NCI-H510A (cell line): ENCODE data around the gene FOCAD.

Source experiments
- DNase-seq: peaks from one replicate; lab custom pipeline; 2025; lab: John Stamatoyannopoulos, UW

The FOCAD gene

DNA sequence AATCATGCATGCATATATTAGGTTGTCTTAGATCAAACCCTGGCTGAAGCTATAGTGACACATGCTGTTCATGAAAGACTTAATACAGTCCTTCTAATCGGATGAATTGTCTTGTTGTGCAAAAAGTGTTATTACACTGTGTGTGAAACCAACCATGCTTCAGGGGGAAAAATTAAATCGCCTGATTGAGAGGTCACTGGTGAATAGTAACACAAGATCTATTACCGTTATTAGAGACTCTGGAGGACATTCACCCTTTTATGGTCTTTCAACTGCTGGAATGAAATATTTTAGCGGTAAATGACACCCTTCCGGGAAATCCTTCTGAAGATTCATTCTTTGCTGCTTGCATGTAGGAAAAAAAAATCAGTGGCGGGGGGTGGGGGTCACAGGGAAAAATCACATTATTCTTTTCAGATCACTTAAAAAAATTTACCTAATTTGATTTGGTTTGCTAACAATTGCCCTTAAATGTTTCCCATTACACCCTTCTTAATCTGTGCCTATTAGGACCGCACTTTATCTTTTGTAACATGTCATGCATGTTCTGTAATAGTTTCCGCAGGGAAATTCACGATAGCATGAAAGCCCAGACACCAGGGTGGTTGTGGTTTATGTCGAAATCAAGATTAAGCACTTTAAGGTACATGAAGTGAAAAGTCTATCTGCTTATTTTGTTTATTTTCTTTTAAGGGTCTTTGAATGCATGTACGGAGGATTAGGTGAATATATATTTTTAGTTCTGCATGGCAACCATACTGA is 120.6 kb downstream of the FOCAD start:
- DNase-seq, result no peak

DNA sequence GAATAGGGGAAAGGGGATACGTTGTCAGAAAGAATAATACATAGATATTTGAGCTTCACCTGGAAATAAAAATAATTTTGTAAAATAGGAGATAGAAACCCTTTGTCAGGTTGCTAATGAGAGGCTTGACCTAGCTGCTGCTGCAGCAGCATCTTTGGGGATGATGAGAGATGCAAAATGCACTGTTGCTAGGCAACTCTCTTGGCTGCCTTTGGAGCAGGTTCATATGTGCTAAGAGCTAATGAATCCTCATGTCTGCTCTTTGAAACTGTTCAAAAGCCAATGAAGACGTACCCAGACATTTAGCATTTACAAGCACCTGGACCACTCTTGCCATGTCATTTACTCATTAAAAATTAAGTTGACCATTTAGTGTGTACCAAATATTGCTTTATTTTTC is 121.7 kb downstream of the FOCAD start:
- DNase-seq, result no peak

DNA sequence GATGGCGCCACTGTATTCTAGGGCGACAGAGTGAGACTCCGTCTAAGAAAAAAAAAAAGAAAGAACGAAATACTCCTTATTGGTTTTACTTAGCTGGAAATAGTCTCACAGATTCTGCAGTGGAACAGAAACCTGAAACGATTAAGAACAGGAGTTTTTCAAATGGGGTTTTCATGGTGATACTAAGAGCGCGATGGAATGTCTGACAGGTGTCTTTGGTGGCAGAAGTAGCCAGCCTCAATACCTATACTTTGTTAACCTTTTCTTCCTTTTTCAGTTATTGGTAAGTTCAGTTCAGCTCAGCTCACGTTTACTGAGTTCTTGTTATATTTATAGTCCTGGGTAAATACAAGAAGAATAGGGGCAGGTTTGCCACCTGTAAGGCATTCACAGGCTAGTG is 123.9 kb downstream of the FOCAD start:
- no peak for DNase-seq

DNA sequence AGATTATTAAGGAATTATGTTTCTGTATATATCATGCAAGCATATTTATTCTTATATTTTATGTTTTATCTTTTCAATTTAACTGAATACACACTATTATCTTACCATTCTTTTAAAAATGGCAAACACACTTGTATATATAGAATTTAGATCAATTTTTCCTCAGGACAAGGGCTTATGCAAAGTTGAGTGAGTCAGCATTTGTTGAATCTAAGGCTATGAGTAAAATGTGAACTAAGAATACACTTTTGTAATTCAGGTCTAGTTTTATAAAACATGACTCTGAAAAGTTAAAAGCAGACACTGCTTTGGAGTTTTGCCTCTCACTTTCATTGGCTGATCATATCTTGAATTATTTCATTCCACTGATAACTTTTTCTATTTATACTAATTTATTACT is 127.8 kb downstream of the FOCAD start:
- no peak for DNase-seq

DNA sequence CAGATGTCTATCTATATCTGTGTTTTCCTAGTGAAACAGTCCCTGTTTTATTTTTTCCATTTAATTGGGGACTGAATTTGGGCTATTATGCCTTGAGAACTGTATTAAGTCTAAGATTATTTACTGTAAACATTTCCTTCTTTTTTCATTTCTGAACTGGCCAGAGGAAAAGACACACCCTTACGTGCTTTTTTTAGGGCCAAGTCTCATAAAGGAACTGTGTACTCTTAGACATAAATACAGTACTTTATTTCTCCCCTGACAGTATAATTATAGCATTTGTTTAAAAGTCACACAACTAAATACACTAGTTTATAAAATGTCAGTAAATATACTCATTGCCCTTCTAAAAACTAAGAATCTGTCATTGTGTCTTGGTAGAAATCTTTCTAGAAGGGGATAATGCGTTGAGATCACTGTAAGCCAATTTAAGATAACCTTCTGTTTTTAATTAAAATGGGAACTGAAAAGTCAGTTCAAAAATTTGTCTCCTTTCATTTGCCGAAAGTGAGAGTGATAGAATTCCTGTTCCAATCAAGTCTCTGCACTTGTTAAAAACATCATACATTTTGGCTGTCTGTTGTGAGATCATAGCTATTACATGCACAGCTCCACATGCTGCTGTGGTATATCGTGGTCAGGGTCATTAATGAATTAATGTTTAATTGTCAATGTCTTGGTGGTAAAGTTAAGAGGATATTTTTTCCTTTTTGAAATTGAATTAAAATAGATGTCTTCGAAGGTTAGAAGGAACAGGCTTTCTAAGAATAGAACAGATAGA is 132.1 kb downstream of the FOCAD start:
- DNase-seq, result no peak

DNA sequence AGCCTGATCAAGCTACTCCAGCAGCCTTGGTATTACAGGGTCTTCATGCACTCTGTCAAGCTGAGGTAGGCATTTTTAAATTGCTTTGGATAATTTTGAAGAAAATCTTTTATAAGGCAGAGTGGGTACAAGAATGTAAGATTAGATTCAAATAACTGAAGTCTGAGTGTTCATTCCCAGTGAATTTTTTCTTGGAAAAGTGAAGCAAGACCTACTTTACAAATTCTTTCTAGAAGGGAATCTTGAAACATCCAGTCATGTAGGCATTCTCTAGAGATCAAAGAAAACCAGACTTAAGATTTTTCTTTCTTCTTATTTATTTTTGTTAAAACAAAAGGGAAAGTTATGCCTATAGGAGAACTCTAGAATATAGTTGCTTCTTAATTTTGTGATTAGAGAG is 139.0 kb downstream of the FOCAD start:
- no peak for DNase-seq

DNA sequence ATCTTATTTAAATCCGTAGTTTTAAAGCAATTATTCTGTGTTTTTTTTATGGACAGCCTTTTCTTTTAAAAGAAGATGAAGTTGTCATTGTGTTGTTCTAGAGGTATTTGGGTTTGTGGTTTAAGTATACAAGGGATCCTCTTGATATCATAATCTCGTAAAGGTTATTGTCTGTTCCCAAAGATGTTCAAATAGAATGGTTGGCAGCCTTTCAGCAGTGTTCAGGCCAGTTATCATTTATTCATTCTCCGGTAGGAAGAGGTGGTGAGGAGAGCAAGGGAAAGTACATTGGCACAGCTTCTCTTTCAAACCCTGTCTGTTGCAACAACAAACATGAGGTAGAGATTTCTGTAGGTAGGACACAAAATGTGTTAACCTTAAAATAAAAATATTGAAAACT is 147.0 kb downstream of the FOCAD start:
- DNase-seq, result no peak

DNA sequence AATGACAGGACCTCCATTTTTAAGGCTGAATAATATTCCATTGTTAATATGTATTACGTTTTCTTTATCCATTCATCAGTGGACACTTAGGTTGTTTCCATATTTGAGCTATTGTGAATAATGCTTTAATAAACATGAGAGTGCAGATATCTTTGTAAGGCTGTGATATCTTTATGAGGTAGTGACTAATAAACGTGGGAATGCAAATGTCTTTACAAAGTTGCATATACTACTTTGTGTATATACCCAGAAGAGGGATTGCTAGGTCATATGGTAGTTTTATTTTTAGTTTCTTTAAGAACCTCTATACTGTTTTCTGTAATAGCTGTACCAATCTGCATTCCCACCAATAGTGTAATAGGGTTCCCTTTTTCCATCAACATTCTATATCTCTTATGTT is 148.7 kb downstream of the FOCAD start:
- no peak for DNase-seq

DNA sequence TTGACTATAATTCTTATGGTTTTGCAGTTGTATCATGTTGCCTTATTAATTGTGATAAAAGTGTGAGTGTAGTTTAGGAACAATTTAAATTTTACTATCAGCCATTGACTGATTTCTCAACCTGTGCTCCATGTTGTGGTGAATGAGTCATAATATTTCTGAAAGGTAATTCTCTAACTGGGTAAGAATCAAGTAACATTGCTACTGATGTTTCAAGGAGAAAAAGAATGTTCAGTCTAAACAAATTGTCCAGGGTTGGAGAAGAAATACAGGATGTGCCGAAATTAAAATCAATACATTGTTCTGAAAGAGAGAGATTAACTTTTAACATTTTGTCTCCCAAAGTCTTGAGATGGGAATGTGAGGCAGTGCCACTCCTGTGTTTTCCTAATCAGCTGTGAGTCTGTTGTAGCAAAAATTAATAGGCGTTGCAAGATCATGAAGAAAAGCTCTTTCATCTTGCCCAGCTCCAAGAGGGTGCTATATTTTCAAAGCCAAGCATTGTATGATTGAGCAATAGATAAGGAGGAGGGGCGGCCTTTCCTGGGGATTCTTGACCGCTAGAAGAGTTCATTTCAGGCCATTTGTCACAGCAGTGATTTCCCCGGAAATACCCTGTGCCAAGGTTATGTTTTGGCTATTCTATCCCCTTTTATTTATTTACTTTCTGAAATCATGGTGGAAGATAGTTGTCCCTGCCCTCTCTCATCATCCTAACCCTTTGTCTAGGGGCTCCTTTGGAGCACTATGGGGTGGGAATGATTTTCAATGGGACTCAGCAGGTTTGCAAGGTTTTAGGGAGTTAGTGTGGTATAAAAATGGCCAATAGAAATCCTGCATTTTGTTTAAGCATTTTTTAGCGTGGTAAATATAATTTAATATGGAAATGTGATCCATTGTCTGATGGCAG is 151.6 kb downstream of the FOCAD start:
- no peak for DNase-seq

DNA sequence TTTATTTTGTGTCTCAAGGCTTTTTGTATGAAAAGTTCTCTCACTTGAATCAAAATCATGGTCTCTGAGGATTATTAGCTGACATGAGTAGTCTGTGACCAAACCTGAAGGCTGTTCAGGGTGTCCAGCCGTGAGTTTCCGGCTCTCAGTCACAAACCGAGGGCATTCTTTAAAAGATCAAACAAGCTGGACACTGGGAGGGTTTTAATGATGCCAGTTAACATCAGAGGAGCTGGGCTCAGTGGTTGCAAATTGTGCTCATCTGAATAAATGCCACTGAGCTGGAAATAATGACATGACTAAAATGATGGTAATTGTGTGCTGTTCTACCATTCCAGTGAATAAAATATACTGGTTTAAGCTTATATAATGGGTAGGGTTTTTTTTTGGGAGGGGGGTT is 153.1 kb downstream of the FOCAD start:
- no peak for DNase-seq

DNA sequence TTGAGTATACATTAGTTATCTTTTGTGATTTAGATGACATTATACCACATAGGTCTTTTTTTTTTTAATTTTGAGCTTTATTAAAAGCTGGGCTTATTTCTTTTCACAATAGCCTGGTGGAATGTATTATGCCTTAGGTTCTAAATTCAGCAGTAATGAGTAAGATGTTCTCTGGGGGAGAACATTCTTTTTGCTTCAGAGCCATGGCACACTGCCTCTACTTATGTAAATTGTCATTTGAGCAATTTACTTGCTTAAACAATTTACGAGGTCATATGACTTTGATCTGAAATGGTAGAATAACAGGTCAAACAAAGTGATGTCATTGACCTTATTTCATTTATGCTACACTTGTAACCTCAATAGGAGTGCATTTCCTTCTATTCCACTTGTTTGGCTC is 154.2 kb downstream of the FOCAD start:
- DNase-seq, result no peak

DNA sequence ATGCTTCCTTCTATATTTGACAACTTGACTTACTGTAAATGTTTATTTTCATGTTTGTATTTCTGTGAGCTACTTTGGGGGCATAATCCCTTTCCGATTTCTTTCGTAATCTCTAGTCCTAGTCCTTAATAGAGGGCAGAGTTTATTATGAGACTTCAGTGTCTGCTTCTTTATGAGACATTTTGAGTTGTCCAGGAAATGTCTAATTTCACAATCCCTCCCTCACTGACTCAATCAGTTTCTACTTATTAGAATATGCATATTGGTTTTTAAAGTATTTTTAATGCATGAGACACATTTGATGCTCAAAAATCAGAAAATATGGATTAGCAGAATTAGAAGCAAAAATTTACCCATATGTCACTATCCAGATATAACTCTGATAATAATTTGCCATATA is 160.9 kb downstream of the FOCAD start:
- no peak for DNase-seq

DNA sequence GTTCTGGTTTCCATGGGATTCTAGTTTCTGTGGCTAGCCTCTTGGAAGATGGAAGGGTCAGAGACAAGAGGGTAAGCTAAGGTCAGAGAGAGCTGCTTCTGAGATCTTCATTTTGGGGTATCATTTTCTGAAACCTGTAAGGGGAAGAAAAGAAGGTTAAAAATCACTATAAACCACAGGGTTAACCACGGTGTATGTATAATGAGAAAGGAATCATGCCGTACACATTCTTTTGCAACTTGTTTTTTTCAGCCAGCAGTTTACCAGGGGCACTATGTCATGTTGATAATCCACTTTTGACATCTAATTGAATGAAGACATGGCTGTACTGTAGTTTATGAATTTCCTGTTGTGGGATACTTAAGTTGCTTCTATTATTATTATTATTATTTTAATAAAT is 164.4 kb downstream of the FOCAD start:
- DNase-seq, result no peak

DNA sequence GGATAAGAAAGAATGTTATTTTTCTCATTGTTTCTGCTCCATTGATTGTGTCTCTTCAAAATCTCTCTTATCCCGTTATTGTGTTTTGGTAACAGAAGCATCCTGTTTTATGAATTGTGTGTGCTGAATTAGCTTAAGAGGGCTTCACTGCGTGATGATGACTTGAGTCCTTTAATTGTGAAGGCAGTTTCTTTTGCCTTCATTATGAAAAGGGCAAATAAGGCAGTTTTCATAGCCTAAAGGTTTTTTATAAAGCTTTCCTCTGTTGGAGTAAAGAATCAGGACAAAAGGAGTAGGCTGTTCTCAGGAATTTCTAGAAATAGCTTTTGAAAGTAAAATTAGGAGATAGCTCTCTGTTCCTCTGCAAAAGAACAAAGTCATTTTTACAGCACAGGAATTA is 169.8 kb downstream of the FOCAD start:
- no peak for DNase-seq

DNA sequence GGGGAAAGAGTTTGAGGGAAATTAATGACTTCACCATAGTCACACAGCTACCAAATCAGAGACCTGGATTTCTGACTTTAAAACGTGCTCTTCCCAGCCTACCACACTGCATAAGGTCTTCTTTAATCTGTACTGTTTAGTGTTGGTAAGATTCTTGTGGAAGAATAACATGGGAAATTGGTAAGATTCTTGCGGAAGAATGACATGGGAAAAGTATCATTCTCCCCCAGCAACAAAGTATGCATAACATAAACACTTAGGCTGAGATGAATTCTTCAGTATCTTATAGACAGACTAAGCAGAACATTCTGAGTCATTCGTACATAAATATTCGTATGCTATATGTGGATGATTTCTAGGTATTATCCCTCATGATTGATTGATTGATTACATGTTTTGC is 170.4 kb downstream of the FOCAD start:
- DNase-seq, result no peak

DNA sequence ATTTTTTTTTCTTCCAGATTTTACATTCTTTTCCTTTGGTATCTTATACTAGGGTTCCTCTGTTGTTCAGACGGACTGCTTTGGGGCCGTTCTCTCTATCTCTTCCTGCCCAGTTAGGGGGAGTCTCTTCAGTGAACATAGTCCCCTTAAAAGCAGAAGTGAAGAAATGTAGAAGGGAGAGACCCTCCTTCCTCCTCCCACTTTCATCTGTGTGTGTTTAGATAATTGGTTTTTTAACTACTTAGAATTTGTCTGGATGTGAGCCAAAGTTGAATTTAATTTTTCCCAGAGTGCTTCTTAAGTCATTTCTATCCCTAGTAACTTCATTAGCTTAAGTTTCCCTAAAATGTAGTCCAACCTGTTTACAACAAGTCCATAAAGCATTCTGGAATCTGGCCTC is 179.9 kb downstream of the FOCAD start:
- no peak for DNase-seq

DNA sequence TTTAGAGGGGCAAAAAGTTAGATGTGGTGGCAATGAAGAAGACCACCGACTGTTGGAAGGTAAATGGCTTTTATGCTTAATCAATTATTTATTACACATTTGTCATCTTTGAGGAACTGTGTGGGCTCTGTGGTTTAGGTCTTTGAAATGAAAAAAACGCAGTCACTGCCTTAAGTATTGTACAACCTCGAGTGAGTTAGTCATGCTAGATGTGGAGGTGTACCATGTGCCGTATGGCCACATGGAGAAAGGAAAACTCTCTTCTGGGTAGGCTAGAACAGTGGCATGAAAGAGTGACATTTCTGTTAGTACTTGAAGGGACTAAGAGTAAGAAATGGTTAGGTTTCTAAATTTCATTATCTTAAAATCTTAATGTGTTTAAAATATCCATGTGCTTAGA is 181.3 kb downstream of the FOCAD start:
- DNase-seq, result no peak

DNA sequence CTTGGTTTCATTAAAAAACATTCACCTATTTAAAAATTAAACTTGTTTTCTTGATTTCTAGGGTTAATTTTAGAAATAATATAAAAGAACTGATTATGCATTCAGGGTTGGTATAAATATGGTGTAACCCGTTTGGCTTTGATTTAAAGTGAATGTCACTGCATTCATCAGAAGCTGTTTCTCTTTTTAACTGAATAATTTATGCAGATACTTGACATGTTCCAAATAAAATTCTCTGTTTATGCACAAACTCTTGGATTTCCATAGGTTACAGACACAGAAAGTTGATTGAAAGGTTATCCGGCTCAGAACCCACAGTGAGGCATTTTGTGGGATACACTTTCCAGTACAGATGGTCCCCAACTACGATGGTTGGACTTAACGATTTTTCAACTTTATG is 186.1 kb downstream of the FOCAD start:
- no peak for DNase-seq

DNA sequence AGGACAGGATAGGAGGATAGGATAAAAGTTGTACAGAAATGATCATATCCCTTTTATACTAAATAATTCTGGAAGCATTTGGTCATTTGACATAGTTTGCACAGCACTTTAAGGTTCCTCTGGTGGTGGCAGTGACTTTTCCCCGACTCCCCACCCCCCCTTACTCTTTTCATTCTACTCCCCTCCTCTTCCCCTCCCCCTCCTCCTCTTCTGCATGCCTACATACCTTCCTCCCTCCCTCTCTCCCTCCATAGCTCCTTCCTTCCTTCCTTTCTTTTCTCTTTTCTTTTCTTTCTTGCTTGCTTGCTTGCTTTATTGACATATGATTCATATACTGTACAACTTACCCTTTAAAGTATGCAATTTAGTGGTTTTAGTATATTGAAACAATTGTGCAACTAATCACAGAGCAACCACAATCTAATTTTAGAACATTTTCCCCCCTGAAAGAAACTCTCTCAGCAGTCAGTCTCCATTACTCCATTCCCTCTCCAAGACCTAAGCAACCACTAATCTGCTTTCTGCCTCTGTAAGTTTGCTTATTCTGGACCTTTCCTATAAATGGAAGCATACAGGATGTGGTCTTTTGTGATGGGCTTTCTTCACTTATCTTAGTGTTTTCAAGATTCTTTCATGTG is 188.4 kb downstream of the FOCAD start:
- DNase-seq, result no peak

DNA sequence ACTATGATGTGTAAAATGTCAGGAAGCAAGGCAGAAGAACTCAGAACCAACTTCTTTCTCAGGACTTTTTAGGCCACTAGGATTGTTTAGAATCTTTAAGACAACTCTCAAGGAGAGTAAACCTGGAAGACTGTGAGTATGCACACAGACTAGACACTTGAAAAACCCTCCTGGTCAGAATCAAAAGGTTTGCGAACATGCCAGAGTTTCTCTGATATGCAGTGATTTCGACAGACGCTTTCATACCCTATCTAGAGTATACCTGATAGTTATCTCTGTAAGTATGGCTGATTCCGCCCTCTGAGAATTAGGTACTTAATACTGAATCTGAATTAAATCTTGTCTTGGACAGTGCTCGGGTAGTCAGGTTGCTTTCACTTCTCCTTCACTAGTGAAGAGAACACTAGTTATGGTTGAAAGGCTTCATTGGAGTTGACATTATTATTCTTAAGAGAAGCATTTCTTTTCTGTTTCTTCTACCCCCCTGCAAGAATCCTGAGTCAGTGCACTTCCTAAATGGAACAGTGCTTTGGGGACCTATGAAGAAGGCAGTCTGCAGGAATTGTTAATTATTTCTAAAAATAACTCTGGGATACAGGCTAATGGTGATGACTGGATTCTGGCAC is 189.3 kb downstream of the FOCAD start:
- no peak for DNase-seq

DNA sequence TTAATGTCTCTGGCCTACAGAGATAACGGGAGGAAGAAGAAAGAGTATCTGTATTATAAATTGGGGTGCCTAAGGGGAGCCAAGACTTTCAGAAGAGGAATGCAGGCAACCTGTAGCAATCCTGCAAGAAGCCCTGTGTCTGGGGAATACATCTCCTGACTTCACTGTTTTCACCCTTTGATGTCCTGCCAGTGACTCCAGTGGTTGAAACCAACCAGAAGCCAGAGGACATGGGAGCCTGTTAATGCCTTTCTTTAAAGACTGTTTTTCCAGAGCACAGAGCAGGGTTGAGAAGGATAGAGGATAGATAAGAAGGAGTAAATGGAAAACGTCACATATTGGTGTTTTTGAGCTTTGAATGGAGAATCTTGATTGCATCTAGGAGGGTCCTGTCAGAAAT is 196.2 kb downstream of the FOCAD start:
- no peak for DNase-seq

DNA sequence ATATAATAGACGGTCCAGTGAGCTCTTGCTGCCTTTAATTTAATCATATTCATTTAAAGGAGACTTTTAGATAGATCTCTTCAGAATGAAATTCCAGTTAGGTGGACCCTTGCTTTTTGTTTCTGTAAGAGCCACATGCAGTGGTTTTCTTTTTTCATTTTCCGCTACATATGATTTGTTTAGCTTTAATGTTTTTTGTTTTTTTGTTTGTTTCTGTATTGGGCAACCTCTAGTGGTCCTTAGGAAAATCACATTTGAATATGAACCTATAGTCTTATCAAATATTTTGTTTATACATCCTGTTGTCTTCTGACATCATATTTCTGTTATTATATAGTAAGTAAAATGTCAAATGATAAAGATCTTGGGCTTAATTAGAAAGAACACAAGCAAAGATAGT is 196.6 kb downstream of the FOCAD start:
- DNase-seq, result no peak
